Measurements from ENCODE around the gene HOXA9.

The HOXA9 gene

DNA sequence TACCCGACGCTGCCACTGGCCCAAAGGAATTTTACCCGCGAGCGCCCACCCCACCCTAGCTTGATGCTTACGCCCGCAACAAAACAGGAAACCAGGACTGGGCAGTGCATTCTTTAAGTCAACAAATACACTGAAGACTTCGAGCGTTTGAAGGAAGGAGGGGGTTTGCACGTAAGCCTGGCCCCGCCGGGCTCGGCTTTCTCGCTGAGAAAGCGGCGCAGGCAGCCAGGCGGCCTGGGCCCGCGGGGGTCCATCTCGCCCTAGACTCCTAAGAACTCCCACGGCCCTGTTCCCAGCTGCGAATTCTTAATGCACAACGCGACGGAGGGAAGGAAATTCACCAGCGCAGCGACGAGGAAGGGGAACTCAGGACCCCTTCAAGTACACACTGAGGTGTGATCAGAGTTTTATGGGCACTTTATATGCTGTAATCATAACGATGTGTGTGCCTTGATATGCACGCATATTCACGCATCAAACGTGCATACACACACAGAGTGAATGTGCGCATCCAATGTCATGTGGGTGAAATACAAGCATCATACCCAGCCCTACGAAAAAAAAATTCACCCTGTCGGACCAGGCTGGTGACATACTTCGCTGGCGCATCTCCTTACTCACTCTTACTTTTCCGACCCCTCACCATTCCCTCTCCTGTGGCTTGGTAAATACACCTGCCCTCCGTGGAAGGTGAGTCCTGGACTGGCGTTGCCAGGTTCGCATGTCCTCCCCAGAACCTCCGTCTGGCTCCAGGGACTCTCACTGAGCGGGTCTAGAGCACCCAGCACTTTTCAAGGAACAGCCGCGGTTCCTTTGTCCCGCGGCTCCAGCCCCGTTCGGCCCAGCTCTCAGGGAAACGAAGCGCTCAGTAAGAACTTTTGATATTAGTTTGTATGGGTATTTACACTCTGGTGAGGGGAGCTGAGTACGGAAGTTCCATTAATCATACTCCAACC is 40.3 kb upstream of the HOXA9 start:
- Histone ChIP-seq H3K4me3 (ENCODE audit: low read depth, low read length) (no peak overlapping the region), H3K27me3 (peaks cover 94% of the 10 kb centered on the region)
- DNase-seq: no peak

DNA sequence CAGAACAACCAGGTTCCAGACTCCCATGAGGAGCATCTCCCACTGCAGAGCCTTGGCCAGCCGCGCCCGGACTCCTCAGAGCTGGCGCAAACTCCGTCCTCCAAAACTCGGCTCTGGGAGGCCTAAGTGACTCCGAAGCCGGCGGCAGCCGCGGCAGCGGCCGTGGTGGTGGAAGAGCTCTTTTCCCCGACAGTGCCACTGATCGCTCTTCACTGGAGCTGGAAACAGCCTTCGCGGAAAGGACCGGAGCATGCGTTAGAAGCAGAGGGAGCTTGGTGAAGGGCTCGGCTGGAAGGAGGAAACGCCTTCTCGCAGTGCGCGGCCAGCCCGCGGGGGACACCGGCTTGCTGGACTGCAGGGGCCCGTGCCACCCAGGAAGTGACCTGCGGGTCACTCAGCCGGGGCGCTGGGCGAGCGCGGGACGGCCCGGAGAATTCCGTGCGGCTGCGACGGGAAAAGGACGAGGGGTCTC is 39.5 kb upstream of the HOXA9 start:
- H3K4me3 ChIP-seq (ENCODE audit: low read depth, low read length): no peak overlapping the region
- DNase-seq: no peak
- TF ChIP-seq, protein P1, sequence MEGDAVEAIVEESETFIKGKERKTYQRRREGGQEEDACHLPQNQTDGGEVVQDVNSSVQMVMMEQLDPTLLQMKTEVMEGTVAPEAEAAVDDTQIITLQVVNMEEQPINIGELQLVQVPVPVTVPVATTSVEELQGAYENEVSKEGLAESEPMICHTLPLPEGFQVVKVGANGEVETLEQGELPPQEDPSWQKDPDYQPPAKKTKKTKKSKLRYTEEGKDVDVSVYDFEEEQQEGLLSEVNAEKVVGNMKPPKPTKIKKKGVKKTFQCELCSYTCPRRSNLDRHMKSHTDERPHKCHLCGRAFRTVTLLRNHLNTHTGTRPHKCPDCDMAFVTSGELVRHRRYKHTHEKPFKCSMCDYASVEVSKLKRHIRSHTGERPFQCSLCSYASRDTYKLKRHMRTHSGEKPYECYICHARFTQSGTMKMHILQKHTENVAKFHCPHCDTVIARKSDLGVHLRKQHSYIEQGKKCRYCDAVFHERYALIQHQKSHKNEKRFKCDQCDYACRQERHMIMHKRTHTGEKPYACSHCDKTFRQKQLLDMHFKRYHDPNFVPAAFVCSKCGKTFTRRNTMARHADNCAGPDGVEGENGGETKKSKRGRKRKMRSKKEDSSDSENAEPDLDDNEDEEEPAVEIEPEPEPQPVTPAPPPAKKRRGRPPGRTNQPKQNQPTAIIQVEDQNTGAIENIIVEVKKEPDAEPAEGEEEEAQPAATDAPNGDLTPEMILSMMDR (IDR thresholded peaks at IDR 0.05; ENCODE audit: low read depth, low read length): no peak

More for the DNA sequence above, 40.3 kb upstream of the HOXA9 start:
- H3K36me3 ChIP-seq: no peaks in the 10 kb centered on the region
- TF ChIP-seq, protein P1 (IDR thresholded peaks at IDR 0.05; ENCODE audit: low read depth, low read length): no peak
- no peaks in the 10 kb centered on the region for H3K4me1 ChIP-seq
- no peaks in the 10 kb centered on the region for H3K9me3 ChIP-seq

DNA sequence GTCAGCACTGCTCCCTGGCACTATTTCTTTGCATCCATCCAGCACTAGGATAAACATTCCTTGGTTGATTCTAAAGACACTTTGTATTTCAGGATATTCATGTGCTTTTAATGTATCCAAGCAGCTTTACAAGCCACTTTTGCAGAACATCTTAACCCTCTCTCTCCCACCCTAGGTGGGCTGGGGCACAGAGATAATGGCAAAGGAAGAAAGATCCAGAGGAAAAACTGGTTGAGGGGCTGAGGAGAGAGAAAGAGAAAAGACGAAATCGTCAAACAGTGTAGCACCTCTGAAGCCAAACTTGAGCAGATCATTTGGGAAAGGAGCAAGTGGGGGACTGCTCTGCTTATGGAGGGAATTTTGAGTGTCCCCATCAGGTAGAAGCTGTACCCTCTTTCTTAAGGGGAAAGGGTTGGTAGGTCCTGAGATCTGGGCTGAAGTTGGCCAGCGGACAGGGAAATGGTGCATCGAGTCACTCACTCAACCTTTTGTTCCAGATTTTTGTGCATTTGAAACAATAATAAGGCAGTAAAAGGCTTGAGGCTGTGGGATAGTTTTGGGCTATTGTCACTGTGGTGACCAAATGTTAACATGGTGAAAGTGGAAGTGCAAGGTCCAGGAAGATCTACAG is 38.7 kb upstream of the HOXA9 start:
- Histone ChIP-seq H3K27me3 (peaks cover 99% of the 10 kb centered on the region), H3K4me1 (no peaks in the 10 kb centered on the region)

More for the DNA sequence above, 39.5 kb upstream of the HOXA9 start:
- no peaks in the 10 kb centered on the region for H3K9me3 ChIP-seq
- no peaks in the 10 kb centered on the region for H3K4me1 ChIP-seq
- no peaks in the 10 kb centered on the region for H3K36me3 ChIP-seq
- peaks cover 94% of the 10 kb centered on the region for H3K27me3 ChIP-seq

DNA sequence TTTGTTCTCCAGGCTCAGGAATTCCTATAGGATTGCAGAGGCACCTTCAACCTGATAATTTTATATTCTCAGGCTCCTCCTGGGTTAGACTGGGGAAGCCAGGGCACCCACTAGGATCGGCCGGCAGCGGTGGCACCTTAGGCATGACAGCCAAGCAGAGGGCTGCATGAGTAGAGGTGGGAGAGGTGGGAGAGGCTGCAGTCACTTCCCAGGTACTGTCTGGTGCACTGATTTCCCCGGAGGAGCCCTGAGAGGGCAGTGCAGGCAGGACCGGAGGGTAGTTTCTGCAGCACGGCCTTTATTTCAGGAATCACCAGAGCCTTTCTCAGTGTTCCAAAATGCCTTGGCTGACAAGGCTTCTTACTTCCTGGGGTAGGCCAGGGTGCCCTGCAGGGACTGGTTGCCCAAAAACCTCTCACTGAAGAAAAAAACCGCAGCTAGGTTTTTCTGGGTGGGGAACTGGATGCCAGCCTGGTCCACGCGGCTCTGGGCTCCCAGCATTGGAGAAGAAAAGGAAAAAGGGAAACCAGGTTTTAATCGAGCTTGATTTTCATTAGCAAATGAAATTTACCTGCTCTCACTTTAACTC is 38.1 kb upstream of the HOXA9 start:
- TF ChIP-seq, protein P1 (IDR thresholded peaks at IDR 0.05; ENCODE audit: low read depth, low read length): no peak
- H3K4me3 ChIP-seq (ENCODE audit: low read depth, low read length): no peak overlapping the region
- no peak for DNase-seq
- H3K9me3 ChIP-seq: no peaks in the 10 kb centered on the region
- peaks cover 99% of the 10 kb centered on the region for H3K27me3 ChIP-seq
- no peaks in the 10 kb centered on the region for H3K4me1 ChIP-seq
- no peaks in the 10 kb centered on the region for H3K36me3 ChIP-seq

More for the DNA sequence above, 38.7 kb upstream of the HOXA9 start:
- H3K36me3 ChIP-seq: no peaks in the 10 kb centered on the region
- H3K4me3 ChIP-seq (ENCODE audit: low read depth, low read length): no peak overlapping the region
- TF ChIP-seq, protein P1 (IDR thresholded peaks at IDR 0.05; ENCODE audit: low read depth, low read length): no peak
- DNase-seq: no peak
- no peaks in the 10 kb centered on the region for H3K9me3 ChIP-seq

DNA sequence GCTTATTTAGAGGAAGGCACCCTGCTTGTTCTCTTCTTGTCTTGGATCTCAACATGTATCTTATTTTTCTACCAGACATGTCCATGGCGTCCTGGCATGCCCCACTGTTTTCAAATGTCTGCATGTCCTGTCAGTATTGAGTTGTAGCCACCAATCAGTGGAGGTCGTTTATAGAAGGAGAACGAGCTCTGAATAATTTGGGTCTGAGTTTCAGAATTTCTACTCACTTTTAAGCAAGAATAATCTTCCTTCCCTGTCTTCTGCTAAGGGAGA is 37.5 kb upstream of the HOXA9 start:
- H3K4me1 ChIP-seq: no peaks in the 10 kb centered on the region
- no peak overlapping the region for H3K4me3 ChIP-seq (ENCODE audit: low read depth, low read length)
- peaks cover 99% of the 10 kb centered on the region for H3K27me3 ChIP-seq
- no peaks in the 10 kb centered on the region for H3K9me3 ChIP-seq
- TF ChIP-seq, protein P1 (IDR thresholded peaks at IDR 0.05; ENCODE audit: low read depth, low read length): no peak
- no peaks in the 10 kb centered on the region for H3K36me3 ChIP-seq
- no peak for DNase-seq

Data from BE2C (cell line).